HAP-1 (cell line): ENCODE measurements around the gene PPIF.

Source experiments
- DNase-seq, 2 experiments: peaks; one replicate each; pipeline ENCODE4 v3.0.0-alpha.2; 2016 to 2020; ENCODE audit warnings: low spot score in 2 of 2
- H3K27me3 ChIP-seq: fragments of 250-450 bp; sonication (Bioruptor Pico); 2 replicates; pipeline ENCODE4 v1.5.1; 2020; ENCODE audit warnings: low read depth, mild to moderate bottlenecking, moderate library complexity
- H3K36me3 ChIP-seq: fragments of 250-450 bp; sonication (Bioruptor Pico); replicated peaks from 2 replicates; pipeline ENCODE4 v1.5.1; 2020; ENCODE audit warnings: mild to moderate bottlenecking
- H3K4me1 ChIP-seq: fragments of 250-450 bp; sonication (Bioruptor Pico); 2 replicates; pipeline ENCODE4 v1.5.1; 2020; ENCODE audit warnings: mild to moderate bottlenecking
- H3K4me3 ChIP-seq: fragments of 250-450 bp; sonication (Bioruptor Pico); 2 replicates; pipeline ENCODE4 v1.5.1; 2020; ENCODE audit warnings: mild to moderate bottlenecking, moderate library complexity
- H3K9me3 ChIP-seq: fragments of 250-450 bp; sonication (Bioruptor Pico); 2 replicates; pipeline ENCODE4 v1.5.1; 2020; ENCODE audit warnings: mild to moderate bottlenecking, moderate library complexity
- in situ Hi-C: fragments of 300-500 bp; cut with MboI; formaldehyde crosslinking; loops from 3 replicates; pipeline ENCODE4 v1.14.3; 2020; ENCODE audit warnings: low sequenced_read_pairs, inconsistent platforms, mixed read lengths

Gene PPIF

DNA sequence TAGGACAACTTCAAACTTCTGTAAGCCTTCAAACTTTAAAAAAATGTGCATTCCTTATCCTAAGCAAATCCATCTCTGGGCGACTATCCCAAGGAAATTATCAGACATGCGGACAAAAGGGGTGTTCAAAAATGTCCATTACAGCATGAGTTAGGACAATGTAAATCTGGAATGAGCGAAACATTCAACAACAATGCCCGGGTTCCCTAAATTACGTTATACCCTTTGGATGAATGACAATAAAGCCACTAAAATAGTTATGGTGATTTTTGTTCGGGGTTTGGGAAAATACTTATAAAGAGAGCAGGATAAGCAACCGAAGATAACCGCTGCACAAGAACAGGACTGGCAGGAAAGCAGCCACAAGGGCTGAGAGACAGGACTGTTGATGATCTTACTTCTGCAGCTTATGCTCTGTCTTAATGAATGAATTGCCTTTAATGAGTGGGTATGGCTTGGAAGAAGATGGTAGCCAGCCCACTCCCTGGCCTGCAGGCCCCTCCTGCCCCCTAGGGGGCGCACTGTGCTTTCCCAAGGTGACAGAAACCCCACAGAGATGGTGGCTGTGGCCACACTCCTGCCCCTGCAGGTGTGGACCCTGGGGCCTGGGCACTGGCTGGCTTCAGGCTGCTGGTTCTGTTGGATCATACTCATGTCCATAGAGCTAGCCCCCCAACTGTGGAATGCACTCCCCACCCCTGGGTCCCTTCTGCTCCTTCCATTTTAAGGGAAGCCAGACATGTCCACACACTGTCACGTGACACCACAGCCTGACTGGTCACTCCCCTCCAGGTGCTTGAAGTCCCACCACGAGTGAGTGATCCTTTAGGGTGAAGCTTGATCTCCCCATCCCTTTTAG is 53.1 kb downstream of the PPIF start:
- in situ Hi-C loops = no loop called here
- Histone ChIP-seq H3K36me3 (no peaks in the 10 kb centered on the region), H3K27me3 (no peaks in the 10 kb centered on the region), H3K4me1 (peaks cover 8% of the 10 kb centered on the region), H3K9me3 (no peaks in the 10 kb centered on the region), H3K4me3 (no peak overlapping the region)
- DNase-seq = peak; percentile 10 to 79

DNA sequence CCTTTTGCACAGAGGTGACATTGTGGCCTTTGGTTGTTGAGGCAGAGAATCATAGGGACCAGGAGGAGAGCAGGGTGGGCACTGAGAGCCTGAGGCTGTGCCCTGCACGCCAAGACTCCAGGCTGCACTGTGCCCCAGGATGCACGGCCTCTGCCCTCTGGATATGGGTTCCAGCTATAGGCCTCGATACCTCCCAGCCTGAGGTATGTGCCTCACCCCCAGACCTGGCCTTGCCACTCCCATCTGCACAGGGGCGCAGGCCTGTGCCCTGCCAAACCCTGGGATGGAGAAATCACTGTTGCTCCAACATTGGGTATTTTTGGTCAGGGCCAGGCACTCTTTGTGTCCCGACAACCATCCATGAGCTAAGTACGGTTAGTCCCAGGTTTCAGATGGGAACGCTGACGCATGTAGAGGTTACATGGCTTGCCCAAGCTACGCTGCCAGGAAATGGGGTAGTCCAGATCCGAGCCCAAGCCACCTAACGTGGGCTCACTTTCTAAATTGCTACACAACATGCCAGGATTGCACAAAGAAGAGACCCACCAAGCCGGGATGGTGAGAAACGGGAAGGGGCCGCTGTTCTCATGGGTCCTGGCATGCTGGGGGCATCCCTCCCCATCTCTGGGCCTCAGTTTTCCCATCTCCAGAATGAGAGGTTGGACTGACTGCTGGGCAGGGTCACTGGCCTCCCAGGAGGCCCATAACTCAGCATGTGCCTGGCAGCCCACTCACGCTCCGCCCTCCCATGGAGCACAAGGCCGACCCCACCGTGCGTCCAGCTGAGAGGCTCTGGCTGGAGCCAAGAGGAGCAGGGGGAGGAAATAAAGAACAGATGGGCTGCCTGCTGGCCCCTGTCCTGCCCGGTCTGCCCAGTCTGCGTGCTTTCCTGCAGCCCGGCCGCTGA is 54.0 kb downstream of the PPIF start:
- Histone ChIP-seq H3K4me1 (peaks cover 8% of the 10 kb centered on the region), H3K27me3 (no peaks in the 10 kb centered on the region), H3K4me3 (no peak overlapping the region), H3K36me3 (no peaks in the 10 kb centered on the region), H3K9me3 (no peaks in the 10 kb centered on the region)
- no peak for DNase-seq
- in situ Hi-C loops = no loop called here

DNA sequence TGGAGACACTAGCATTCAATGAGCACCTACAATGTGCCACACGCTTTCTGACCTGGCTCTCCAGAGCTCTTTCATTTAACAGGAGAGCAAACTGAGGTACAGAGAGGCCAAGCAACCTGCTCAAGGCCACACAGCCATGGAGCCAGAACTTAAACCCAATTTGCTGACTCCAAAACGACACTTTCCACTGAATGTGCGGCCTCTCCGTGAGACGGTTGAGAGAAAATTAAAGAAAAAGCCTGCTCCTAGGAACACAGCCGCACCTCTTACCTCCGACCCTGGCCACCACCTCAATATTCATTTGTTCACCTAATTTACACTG is 55.3 kb downstream of the PPIF start:
- H3K4me1 ChIP-seq = peaks cover 8% of the 10 kb centered on the region
- no peak for DNase-seq
- H3K27me3 ChIP-seq = no peaks in the 10 kb centered on the region
- H3K9me3 ChIP-seq = no peaks in the 10 kb centered on the region
- in situ Hi-C loops = no loop called here
- H3K36me3 ChIP-seq = no peaks in the 10 kb centered on the region
- H3K4me3 ChIP-seq = no peak overlapping the region

DNA sequence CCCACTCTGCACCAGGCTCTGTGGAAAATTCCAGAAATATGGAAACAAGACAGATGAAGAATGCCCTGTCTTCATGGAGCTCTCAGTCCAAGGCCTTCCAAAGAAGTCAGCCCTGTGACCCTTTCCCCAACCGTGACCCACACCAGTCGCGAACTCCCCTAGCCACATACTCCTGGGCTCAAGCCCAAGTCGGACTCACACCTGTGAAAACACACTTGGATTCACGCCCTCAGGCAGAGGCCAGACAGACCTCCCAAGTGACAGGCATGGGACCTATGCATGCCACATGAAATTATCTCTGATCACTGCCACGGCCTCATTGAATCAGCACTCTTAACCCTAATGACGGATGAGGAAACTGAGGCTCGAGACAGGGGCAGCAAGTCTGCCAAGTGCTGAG is 55.7 kb downstream of the PPIF start:
- no peaks in the 10 kb centered on the region for H3K36me3 ChIP-seq
- H3K27me3 ChIP-seq = no peaks in the 10 kb centered on the region
- in situ Hi-C loops = no loop called here
- H3K9me3 ChIP-seq = no peaks in the 10 kb centered on the region
- no peak for DNase-seq
- no peak overlapping the region for H3K4me3 ChIP-seq
- H3K4me1 ChIP-seq = peaks cover 8% of the 10 kb centered on the region

DNA sequence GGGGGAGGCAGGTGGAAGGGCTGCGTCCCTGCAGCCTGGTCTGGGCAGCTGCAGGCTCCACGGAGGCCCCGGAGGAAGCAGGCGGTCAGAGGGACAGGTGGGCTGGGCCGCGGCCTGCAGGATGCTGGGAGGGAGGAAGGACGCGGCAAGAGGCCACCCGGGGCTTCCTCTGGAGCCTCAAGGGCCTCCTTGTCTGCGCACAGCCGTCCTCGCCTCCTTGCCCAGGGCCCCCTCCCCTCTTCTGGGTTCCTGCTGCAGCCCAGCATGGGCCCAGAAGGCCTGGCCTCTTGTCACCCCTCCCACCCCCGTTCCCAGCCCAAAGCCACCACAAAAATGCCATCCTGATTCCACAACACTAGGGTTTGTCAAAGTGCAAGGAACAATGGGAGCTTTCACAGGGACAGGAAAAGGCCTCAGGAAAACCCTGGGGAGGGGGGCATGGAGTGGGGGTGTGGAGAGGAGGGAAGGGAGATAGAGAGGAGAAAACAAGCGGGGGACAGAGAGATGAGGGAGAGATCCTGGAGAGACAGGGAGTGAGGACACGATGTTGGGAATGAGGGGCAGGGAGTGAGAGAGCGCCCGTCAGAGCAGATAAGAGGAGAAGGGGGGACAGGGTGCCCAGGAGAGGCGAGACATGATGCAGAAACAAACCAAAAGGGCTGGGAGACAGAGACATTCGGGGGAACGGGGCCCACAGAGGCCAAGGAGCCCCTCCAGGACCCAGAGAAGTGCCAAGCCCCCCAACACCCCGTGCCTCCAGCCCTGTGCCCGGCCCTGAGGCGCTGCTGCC is 56.4 kb downstream of the PPIF start:
- in situ Hi-C loops = no loop called here
- Histone ChIP-seq H3K9me3 (no peaks in the 10 kb centered on the region), H3K27me3 (no peaks in the 10 kb centered on the region), H3K36me3 (no peaks in the 10 kb centered on the region), H3K4me3 (no peak overlapping the region), H3K4me1 (peaks cover 8% of the 10 kb centered on the region)
- no peak for DNase-seq

DNA sequence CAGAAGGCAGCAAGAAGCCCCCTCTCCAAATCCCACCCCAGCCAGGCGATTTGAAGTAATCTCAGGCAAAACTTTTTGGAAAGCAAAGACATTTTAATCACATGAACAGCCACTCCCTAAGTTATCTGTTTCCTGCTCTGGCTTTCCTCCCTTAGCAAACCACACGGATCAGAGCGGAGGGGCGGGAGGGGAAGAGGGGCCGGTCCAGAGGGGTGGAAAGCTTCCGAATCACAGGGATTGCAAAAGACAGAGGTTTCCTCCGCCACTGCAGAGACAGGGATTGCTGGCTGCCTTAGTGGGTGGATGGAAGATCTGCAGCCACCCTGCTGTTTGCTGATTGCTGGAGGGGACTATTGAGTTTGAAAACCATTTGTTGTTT is 57.0 kb downstream of the PPIF start:
- no peaks in the 10 kb centered on the region for H3K27me3 ChIP-seq
- in situ Hi-C loops = no loop called here
- H3K9me3 ChIP-seq = no peaks in the 10 kb centered on the region
- H3K4me3 ChIP-seq = no peak overlapping the region
- no peaks in the 10 kb centered on the region for H3K36me3 ChIP-seq
- DNase-seq = no peak
- peaks cover 7% of the 10 kb centered on the region for H3K4me1 ChIP-seq

DNA sequence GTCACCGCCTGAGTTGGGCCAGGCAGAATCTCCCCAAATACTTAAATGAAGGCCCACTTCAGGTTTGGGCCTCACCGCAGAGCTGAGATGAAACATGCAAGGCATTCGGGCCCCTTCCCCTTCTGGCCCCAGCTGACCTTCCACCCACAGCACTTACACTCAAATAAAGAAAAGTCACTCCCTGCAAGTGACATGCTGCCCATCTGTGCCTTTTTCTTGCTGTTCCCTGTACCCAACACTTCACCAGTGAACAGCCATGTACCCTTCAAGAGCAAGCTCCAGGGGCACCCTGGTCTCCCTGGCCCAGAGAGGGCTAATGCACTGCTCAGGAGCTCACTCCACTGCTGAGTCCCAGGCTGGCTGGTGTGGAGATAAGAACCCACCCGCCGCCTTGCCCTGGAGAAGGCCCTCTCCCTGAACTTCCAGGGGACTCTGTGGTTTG is 57.4 kb downstream of the PPIF start:
- in situ Hi-C loops = no loop called here
- H3K36me3 ChIP-seq = no peaks in the 10 kb centered on the region

More for the DNA sequence above, 57.4 kb downstream of the PPIF start:
- Histone ChIP-seq H3K4me1 (peaks cover 2% of the 10 kb centered on the region), H3K9me3 (no peaks in the 10 kb centered on the region), H3K27me3 (no peaks in the 10 kb centered on the region), H3K4me3 (no peak overlapping the region)
- DNase-seq = no peak
